Neural crest cell (in vitro differentiated cells): ENCODE data around the gene RBP7. TPM values are rescaled to one million over a fixed set of nuclear protein-coding genes. Genes with fewer than 3 reads are reported as not detected.
A peak's percentile ranks its signal among the peaks of the same experiment; 100 is the strongest.
"Not testable (repeated sequence)": the region's sequence is repeated elsewhere in the genome, so short reads cannot be mapped to it uniquely, and the experiment has no call there.

Experiments
- DNase-seq: peaks from one replicate; pipeline ENCODE4 v3.0.0; 2021; ENCODE audit warnings: low read depth, mixed read lengths, low spot score
- H3K27ac Mint-ChIP-seq: one replicate; pipeline ENCODE4 v1.8.0; 2021; ENCODE audit warnings: mild to moderate bottlenecking, mixed read lengths; ENCODE audit not compliant: unreplicated experiment
- H3K27me3 Mint-ChIP-seq: 2 replicates; pipeline ENCODE4 v1.8.0; 2021; ENCODE audit warnings: low read depth, mild to moderate bottlenecking, mixed read lengths
- H3K36me3 Mint-ChIP-seq: 2 replicates; pipeline ENCODE4 v1.8.0; 2021; ENCODE audit warnings: low read depth, mild to moderate bottlenecking, mixed read lengths
- H3K4me1 Mint-ChIP-seq: 2 replicates; pipeline ENCODE4 v1.8.0; 2021; ENCODE audit warnings: mixed read lengths
- H3K4me3 Mint-ChIP-seq: one replicate; pipeline ENCODE4 v1.8.0; 2021; ENCODE audit warnings: mild to moderate bottlenecking, mixed read lengths
- H3K9me3 Mint-ChIP-seq: 2 replicates; pipeline ENCODE4 v1.8.0; 2021; ENCODE audit warnings: mixed read lengths
- total RNA-seq: library from RNA; stranded (reverse); gene quantifications from 2 replicates; pipeline ENCODE4 v1.2.1, GENCODE V29; 2021
- TF ChIP-seq, protein P1 (sequence below): fragments of 200-600 bp; sonication (generic); conservative IDR thresholded peaks from 2 replicates; pipeline ENCODE4 v1.5.0; 2021; ENCODE audit warnings: antibody characterized with exemption, mild to moderate bottlenecking

RBP7 gene
- total RNA-seq, 1 donor from 2014 or later: not detected

GRCh38 chr1:10022656-10023055 is 25.6 kb downstream of the RBP7 start:
- H3K27ac Mint-ChIP-seq: no peak overlapping the region
- no peaks in the 10 kb centered on the region for H3K9me3 Mint-ChIP-seq
- TF ChIP-seq, protein P1, sequence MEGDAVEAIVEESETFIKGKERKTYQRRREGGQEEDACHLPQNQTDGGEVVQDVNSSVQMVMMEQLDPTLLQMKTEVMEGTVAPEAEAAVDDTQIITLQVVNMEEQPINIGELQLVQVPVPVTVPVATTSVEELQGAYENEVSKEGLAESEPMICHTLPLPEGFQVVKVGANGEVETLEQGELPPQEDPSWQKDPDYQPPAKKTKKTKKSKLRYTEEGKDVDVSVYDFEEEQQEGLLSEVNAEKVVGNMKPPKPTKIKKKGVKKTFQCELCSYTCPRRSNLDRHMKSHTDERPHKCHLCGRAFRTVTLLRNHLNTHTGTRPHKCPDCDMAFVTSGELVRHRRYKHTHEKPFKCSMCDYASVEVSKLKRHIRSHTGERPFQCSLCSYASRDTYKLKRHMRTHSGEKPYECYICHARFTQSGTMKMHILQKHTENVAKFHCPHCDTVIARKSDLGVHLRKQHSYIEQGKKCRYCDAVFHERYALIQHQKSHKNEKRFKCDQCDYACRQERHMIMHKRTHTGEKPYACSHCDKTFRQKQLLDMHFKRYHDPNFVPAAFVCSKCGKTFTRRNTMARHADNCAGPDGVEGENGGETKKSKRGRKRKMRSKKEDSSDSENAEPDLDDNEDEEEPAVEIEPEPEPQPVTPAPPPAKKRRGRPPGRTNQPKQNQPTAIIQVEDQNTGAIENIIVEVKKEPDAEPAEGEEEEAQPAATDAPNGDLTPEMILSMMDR: no peak
- H3K27me3 Mint-ChIP-seq: no peaks in the 10 kb centered on the region
- no peaks in the 10 kb centered on the region for H3K36me3 Mint-ChIP-seq
- no peaks in the 10 kb centered on the region for H3K4me1 Mint-ChIP-seq
- DNase-seq: no peak
- no peak overlapping the region for H3K4me3 Mint-ChIP-seq

GRCh38 chr1:10025354-10025753 is 28.3 kb downstream of the RBP7 start:
- no peak for DNase-seq
- Mint-ChIP-seq H3K4me3 (no peak overlapping the region), H3K4me1 (peaks cover 7% of the 10 kb centered on the region), H3K36me3 (no peaks in the 10 kb centered on the region), H3K9me3 (no peaks in the 10 kb centered on the region), H3K27me3 (no peaks in the 10 kb centered on the region), H3K27ac (no peak overlapping the region)
- TF ChIP-seq, protein P1: no peak

DNA sequence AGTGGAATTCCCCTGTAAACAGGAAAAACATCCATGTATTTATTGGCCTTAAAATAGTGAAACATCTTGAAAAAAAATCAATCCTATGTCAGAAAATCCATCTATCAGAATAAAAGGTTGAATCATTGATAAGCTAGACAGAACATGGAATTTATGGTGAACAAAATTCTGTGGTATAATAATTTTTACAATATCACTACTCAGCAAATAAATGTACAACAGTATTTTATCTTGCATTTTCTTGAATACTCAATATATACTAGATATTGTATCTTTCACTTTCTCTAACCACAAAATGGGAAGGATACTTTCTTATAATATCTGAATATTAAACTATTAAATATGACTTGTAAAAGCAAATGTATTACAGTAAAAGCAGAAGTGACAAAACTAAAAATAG is 30.0 kb downstream of the RBP7 start:
- no peak overlapping the region for H3K4me3 Mint-ChIP-seq
- H3K27ac Mint-ChIP-seq: no peak overlapping the region
- no peaks in the 10 kb centered on the region for H3K27me3 Mint-ChIP-seq
- TF ChIP-seq, protein P1: no peak
- no peaks in the 10 kb centered on the region for H3K9me3 Mint-ChIP-seq
- no peaks in the 10 kb centered on the region for H3K36me3 Mint-ChIP-seq
- peaks cover 11% of the 10 kb centered on the region for H3K4me1 Mint-ChIP-seq
- DNase-seq: no peak

DNA sequence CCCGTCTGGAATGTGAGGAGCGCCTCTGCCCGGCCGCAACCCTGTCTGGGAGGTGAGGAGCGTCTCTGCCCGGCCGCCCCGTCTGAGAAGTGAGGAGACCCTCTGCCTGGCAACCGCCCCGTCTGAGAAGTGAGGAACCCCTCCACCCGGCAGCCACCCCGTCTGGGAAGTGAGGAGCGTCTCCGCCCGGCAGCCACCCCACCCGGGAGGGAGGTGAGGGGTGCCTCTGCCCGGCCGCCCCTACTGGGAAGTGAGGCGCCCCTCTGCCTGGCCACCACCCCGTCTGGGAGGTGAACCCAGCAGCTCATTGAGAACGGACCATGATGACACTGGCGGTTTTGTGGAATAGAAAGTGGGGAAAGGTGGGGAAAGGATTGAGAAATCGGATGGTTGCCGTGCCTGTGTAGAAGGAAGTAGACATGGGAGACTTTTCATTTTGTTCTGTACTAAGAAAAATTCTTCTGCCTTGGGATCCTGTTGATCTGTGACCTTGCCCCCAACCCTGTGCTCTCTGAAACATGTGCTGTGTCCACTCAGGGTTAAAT is 32.0 kb downstream of the RBP7 start:
- not testable (repeated sequence) for H3K27me3 Mint-ChIP-seq, H3K36me3 Mint-ChIP-seq, DNase-seq, H3K9me3 Mint-ChIP-seq
- peak overlapping the region; percentile 20 for H3K27ac Mint-ChIP-seq
- peak overlapping the region; percentile 16 for H3K4me3 Mint-ChIP-seq
- peaks cover 24% of the 10 kb centered on the region for H3K4me1 Mint-ChIP-seq

DNA sequence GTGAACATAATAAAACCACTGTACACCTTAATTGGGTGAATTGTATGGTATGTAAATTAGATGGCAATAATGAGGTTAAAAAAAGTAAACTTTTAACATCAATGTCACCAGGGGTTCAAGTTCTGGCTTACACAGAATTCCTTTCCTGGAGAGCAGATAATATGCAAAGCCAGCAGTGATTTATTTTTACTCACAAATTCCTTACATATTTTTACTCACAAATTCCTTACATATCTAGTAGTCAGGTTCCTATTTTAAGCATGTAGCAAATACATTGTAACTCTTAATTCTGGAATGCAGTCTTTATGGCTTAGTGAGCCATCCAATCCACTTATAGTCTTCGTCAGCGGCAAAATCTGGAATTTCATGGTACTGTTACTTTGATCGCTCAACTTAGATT is 34.4 kb downstream of the RBP7 start:
- H3K9me3 Mint-ChIP-seq: no peaks in the 10 kb centered on the region
- peak overlapping the region; percentile 56 for H3K4me3 Mint-ChIP-seq
- no peaks in the 10 kb centered on the region for H3K36me3 Mint-ChIP-seq
- no peaks in the 10 kb centered on the region for H3K27me3 Mint-ChIP-seq
- TF ChIP-seq, protein P1: no peak
- DNase-seq: no peak
- no peak overlapping the region for H3K27ac Mint-ChIP-seq
- peaks cover 37% of the 10 kb centered on the region for H3K4me1 Mint-ChIP-seq

DNA sequence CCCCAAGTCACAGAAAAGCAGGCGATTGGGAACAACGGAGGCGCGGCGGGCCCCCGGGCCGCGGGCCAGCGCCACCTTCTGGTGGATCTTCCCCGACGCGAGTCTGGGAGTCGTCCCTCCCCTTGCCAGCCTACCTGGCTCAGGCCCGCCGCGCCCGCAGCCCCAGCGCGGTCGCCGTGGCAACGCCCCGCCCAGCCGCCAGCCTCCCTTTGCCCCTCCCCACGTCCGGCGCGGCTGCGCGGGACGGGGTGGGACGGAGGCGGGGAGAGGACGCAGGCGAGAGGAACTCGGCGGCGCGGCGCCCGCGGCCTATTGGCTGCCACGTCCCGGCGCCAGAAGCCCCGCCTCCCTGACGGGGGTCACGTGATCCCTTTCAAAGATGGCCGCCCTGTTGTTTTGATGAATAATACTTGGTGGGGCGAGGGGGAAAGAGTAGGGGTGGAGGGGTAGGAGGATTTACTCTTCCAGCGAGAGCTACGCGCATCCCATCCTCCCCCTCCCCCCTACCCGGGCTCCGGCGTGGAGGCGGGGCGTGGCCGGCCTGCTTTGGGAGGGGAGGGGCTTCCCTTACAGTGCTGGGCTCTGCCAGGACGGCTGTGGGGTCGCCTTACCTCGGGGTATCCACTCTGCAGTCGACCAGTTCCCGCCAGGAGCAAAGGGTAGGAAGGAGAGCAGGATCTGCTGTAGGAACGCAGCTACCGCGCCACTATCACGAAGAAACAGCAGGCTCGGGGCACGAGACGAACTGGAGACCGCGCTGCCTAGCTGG is 35.7 kb downstream of the RBP7 start, which contains the start of gene UBE4B:
TSS of gene UBE4B (plus strand) at position 369 of the 769 bp plus-strand sequence. CDS start 713 bp downstream, outside the sequence.
- Mint-ChIP-seq H3K27ac (peak within 1 kb of the TSS; percentile 98), H3K4me3 (peak within 1 kb of the TSS; percentile 100), H3K4me1 (peaks cover 37% of the 10 kb centered on the region), H3K9me3 (no peaks in the 10 kb centered on the region), H3K36me3 (no peaks in the 10 kb centered on the region), H3K27me3 (no peaks in the 10 kb centered on the region)
- TF ChIP-seq, protein P1: peak; percentile 95
- peak; percentile 97 for DNase-seq
